Breast epithelium (tissue), 4 donors: ENCODE data around the gene CYP2D6. TPM values are rescaled to one million over a fixed set of nuclear protein-coding genes. Genes with fewer than 3 reads are reported as not detected.
"Not testable (repeated sequence)": the region's sequence is repeated elsewhere in the genome, so short reads cannot be mapped to it uniquely, and the experiment has no call there.

Experiments
- DNase-seq, 2 donors: peaks; one replicate each; pipeline ENCODE4 v3.0.0-alpha.2; 2019; ENCODE audit warnings: low spot score in 2 of 2
- H3K27ac ChIP-seq, 2 donors: fragments of 200-600 bp; sonication (generic) in 1 of 2; one replicate each; pipeline ENCODE4 v1.5.1; 2016 to 2019; ENCODE audit warnings: mild to moderate bottlenecking in 1 of 2
- H3K27me3 ChIP-seq, 2 donors: fragments of 200-600 bp; sonication (generic) in 1 of 2; one replicate each; pipeline versions ENCODE4 v1.5.1 to v1.6.0; 2017 to 2019; ENCODE audit warnings: control low read depth in 1 of 2, mild to moderate bottlenecking in 1 of 2
- H3K36me3 ChIP-seq: fragments of 200-600 bp; one replicate; pipeline ENCODE4 v1.5.1; 2019
- H3K4me1 ChIP-seq, 2 donors: fragments of 200-600 bp; sonication (generic); one replicate each; pipeline ENCODE4 v1.5.1; 2016 to 2019; ENCODE audit warnings: control low read depth in 1 of 2
- H3K4me3 ChIP-seq, 3 donors: fragments of 200-600 bp; sonication (generic); 1 replicate in 2 of 3; 2 replicates in 1 of 3; pipeline ENCODE4 v1.5.1; 2016 to 2019; ENCODE audit warnings: mild to moderate bottlenecking in 3 of 3, moderate library complexity in 2 of 3
- H3K9me3 ChIP-seq, 2 donors: fragments of 200-600 bp; sonication (generic) in 1 of 2; one replicate each; pipeline ENCODE4 v1.5.1; 2016 to 2019; ENCODE audit warnings: control low read depth in 1 of 2
- POLR2A ChIP-seq: fragments of 450-650 bp; IDR thresholded peaks from one replicate; pipeline ENCODE4 v1.6.1; 2016; ENCODE audit warnings: antibody characterized with exemption, mild to moderate bottlenecking, moderate library complexity
- POLR2AphosphoS5 ChIP-seq, 3 donors: sonication (generic); formaldehyde crosslinking; IDR thresholded peaks; one replicate each; pipeline ENCODE4 v1.6.1; 2017; ENCODE audit warnings: antibody characterized with exemption in 3 of 3
- intact Hi-C: fragments of 100-400 bp; cut with DNase I; formaldehyde crosslinking; loops from one replicate; pipeline ENCODE4 v1.15.1; 2023; ENCODE audit warnings: low total_unique reads
- total RNA-seq, 3 donors: library from RNA; depleted of rRNA; stranded (reverse); fragments of >200 nt; gene quantifications; one replicate each; pipeline ENCODE4 v1.1.0, GENCODE V29; 2016
- TF ChIP-seq, protein P1 (sequence below), 3 donors: fragments of 450-650 bp; IDR thresholded peaks; one replicate each; pipeline ENCODE4 v1.5.1; 2016 to 2017; ENCODE audit warnings: antibody characterized with exemption in 3 of 3, mild to moderate bottlenecking in 3 of 3, moderate library complexity in 3 of 3

CYP2D6 gene
- total RNA-seq, 3 donors from 2014 or later, result 0.16 to 2.0 (median 0.73) TPM

DNA sequence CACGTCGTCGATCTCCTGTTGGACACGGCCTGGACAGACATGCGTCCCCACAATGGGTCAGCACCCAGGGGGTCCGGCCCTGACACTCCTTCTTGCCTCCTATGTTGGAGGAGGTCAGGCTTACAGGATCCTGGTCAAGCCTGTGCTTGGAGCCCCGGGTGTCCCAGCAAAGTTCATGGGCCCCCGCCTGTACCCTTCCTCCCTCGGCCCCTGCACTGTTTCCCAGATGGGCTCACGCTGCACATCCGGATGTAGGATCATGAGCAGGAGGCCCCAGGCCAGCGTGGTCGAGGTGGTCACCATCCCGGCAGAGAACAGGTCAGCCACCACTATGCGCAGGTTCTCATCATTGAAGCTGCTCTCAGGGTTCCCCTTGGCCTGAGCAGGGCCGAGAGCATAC, 3.0 kb downstream of the CYP2D6 start:
- intact Hi-C loops, result no loop called here

DNA sequence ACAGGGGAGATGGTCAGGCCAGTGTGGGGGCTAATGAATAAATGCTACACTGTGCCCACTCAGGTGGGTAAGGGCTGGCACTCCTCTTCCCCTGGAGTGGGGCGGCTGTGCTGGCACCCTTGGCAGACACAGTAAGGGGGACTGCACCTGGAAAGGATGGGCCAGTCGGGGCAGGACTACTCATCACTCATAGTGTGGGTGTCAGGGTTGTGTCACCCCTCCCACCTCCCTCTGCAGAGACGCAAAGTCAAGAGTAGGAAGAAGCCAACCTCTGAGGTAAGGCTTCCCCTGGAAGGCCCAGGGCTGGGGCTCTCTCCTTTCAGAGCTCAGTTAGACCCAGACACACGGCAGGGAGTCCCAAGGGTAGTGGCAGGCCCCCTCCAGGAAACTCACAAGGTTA, 7.1 kb downstream of the CYP2D6 start:
- H3K4me1 ChIP-seq, H3K27ac ChIP-seq, intact Hi-C loops, H3K9me3 ChIP-seq, DNase-seq, H3K4me3 ChIP-seq, H3K27me3 ChIP-seq, H3K36me3 ChIP-seq: not testable (repeated sequence)

More for the DNA sequence above, 3.0 kb downstream of the CYP2D6 start:
- no peak for TF ChIP-seq POLR2A
- no peak for TF ChIP-seq POLR2AphosphoS5 (IDR thresholded peaks at IDR 0.05)
- TF ChIP-seq, protein P1, sequence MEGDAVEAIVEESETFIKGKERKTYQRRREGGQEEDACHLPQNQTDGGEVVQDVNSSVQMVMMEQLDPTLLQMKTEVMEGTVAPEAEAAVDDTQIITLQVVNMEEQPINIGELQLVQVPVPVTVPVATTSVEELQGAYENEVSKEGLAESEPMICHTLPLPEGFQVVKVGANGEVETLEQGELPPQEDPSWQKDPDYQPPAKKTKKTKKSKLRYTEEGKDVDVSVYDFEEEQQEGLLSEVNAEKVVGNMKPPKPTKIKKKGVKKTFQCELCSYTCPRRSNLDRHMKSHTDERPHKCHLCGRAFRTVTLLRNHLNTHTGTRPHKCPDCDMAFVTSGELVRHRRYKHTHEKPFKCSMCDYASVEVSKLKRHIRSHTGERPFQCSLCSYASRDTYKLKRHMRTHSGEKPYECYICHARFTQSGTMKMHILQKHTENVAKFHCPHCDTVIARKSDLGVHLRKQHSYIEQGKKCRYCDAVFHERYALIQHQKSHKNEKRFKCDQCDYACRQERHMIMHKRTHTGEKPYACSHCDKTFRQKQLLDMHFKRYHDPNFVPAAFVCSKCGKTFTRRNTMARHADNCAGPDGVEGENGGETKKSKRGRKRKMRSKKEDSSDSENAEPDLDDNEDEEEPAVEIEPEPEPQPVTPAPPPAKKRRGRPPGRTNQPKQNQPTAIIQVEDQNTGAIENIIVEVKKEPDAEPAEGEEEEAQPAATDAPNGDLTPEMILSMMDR (IDR thresholded peaks at IDR 0.05), result no peak
- Histone ChIP-seq H3K36me3 (no peaks in the 10 kb centered on the region), H3K9me3 (no peaks in the 10 kb centered on the region), H3K4me3 (no peak overlapping the region), H3K27ac (no peak overlapping the region), H3K4me1 (no peaks in the 10 kb centered on the region), H3K27me3 (no peaks in the 10 kb centered on the region)
- DNase-seq, result no peak

DNA sequence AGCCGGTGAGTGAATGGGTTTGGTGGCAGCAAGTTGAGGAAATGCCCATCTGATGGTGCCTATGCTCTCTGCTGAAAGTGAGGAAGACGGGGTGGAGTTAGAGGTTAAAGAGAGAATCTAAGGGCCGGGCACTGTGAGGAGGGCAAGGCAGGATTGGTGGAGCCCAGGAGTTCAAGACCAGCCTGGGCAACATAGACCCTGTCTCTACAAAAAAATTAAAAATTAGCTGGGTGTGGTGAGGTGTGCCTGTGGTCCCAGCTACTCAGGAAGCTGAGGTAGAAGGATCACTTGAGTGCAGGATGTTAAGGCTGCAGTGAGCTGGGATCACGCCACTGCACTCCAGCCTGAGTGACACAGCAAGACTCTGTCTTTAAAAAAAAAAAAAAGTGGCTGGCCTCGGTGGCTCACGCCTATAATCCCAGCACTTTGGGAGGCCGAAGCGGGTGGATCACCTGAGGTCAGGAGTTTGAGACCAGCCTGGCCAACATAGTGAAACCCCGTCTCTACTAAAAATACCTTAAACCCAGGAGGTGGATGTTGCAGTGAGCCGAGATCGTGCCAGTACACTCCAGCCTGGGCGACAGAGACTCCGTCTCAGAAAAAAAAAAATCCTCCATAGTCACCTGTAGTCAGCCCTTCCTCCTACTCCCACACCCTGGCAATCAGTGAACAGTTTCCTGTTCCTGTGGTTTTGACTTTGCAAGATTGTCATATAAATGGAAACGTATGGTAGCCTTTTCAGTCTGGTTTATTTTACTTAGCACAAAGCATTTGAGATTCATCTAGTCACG, 10.2 kb downstream of the CYP2D6 start:
- H3K4me3 ChIP-seq, H3K27ac ChIP-seq, intact Hi-C loops, H3K27me3 ChIP-seq, DNase-seq, H3K4me1 ChIP-seq, H3K36me3 ChIP-seq: not testable (repeated sequence)
- H3K9me3 ChIP-seq, result peaks cover 3 to 11% of the 10 kb centered on the region in 2 donors

DNA sequence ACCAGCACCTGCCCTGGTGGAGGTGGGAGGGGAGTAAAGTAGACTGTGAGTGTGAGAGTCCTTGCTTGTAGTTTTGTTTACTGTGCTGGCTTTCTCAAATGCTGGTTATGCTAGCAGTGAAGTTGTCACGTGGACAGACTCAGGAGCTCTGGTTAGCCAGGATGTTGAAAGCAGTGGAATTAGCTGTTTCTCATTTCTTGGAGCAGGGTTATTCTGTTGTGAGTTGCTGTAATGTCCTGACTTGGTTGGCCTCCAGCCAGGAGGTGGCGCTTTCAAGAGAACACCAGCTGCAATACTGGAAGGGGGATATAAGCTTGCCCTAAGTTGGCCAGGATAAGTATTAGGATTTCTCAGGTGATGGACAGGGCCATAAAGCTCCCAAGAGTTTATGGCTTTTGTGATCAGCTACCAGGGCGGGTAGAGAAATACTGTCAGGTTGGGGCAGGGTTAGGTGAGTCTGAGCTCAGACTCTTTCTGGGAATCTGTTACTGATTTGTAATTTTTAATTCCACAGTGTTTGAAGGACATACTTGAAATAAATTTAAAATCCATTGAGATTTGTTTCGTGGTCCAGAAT, 13.7 kb downstream of the CYP2D6 start:
- H3K27me3 ChIP-seq, result no peaks in the 10 kb centered on the region
- no peaks in the 10 kb centered on the region for H3K4me1 ChIP-seq
- TF ChIP-seq POLR2AphosphoS5 (IDR thresholded peaks at IDR 0.05) (no peak), POLR2A (no peak)
- TF ChIP-seq, protein P1 (IDR thresholded peaks at IDR 0.05), result no peak

DNA sequence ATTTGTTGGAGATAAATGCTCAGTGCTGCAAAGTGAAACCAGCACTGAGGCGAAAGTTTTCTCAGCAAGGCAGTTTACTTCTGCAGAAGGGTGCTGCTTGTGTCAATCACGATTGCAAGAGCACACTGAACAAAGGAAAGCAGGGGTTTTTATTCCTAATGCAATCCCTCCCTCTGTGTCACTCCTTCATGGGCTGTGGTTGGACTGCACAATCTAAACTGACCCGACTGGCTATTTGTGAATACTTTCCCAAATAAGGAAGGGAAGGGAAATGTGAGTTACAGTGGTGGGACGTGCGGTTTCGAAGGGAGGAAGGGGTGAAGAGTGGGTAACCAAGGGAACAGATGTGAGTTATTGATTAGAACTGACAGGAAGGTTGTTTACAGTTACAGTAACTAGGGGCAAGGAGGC, 15.2 kb downstream of the CYP2D6 start:
- DNase-seq, H3K36me3 ChIP-seq, intact Hi-C loops, H3K4me3 ChIP-seq, H3K4me1 ChIP-seq, H3K27me3 ChIP-seq, H3K27ac ChIP-seq: not testable (repeated sequence)
- peaks cover 12 to 23% of the 10 kb centered on the region in 2 donors for H3K9me3 ChIP-seq

More for the DNA sequence above, 13.7 kb downstream of the CYP2D6 start:
- DNase-seq, result no peak
- H3K9me3 ChIP-seq, result peaks cover 12 to 23% of the 10 kb centered on the region in 2 donors
- no peak overlapping the region for H3K27ac ChIP-seq
- intact Hi-C loops, result no loop called here
- no peak overlapping the region for H3K4me3 ChIP-seq
- no peaks in the 10 kb centered on the region for H3K36me3 ChIP-seq

DNA sequence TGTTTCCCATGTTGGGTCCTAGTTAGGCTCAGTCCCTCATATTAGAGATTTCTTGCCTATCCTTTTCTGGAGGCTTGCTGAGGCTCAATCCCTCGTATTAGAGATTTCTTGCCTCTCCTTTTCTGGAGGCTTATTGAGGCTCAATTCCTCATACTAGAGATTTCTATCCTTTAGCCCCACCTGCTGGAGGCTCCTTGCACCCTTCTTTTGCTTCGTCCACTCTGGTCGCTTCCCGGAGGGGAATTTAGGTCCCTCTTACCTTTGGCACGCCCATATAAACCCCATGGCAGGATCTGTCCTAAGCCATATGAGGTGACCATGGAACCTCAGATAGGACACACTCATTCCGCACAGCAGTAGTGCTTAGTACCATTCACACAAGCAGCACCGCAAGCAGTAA, 15.9 kb downstream of the CYP2D6 start:
- no peak for TF ChIP-seq POLR2AphosphoS5 (IDR thresholded peaks at IDR 0.05)
- TF ChIP-seq, protein P1 (IDR thresholded peaks at IDR 0.05), result no peak
- no peak for TF ChIP-seq POLR2A
- no peak for DNase-seq
- H3K27me3 ChIP-seq, result no peaks in the 10 kb centered on the region
- H3K4me3 ChIP-seq, result no peak overlapping the region
- H3K9me3 ChIP-seq, result peaks cover 12 to 23% of the 10 kb centered on the region in 2 donors
- H3K27ac ChIP-seq, result no peak overlapping the region
- H3K4me1 ChIP-seq, result no peaks in the 10 kb centered on the region
- intact Hi-C loops, result no loop called here
- no peaks in the 10 kb centered on the region for H3K36me3 ChIP-seq

DNA sequence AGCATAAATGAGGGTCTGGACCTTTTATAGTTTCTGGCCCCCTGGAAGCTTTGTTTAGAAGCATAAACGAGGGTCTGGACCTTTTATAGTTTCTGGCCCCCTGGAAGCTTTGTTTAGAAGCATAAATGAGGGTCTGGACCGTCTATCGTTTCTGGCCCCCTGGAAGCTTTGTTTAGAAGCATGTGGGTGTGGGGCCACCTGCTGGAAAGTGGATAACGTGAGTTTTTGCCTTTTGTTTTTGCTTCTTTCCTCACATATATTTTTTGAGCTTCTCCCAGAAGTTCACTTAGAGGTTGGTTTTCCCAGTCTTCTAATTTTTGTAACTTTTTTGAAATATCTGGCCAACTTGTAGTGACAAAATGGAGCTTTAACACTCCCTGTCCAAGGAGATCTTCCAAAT, 17.8 kb downstream of the CYP2D6 start:
- H3K4me1 ChIP-seq, intact Hi-C loops, H3K36me3 ChIP-seq, H3K27ac ChIP-seq, H3K4me3 ChIP-seq, DNase-seq, H3K27me3 ChIP-seq: not testable (repeated sequence)
- H3K9me3 ChIP-seq, result peaks cover 12 to 23% of the 10 kb centered on the region in 2 donors
